ENCODE measurements around the gene MSRB2.

Gene MSRB2

GRCh38 chr10:23073527-23073926, 21.9 kb upstream of the MSRB2 start:
- TF ChIP-seq POLR2AphosphoS5 (IDR thresholded peaks at IDR 0.05; ENCODE audit: low read depth, low read length): no peak
- DNase-seq (ENCODE audit: insufficient read length) (no peak), FAIRE-seq (no peak)

GRCh38 chr10:23075672-23076071, 19.7 kb upstream of the MSRB2 start:
- DNase-seq (ENCODE audit: insufficient read length) (no peak), FAIRE-seq (peak; percentile 9)
- no peak for TF ChIP-seq TAF1 (IDR thresholded peaks at IDR 0.05; ENCODE audit: borderline replicate concordance, low read depth, low read length)

- TF ChIP-seq POLR2AphosphoS5 (IDR thresholded peaks at IDR 0.05; ENCODE audit: low read depth, low read length) (no peak), POLR2A (IDR thresholded peaks at IDR 0.05; ENCODE audit: low read depth, low read length) (no peak), TAF1 (IDR thresholded peaks at IDR 0.05; ENCODE audit: borderline replicate concordance, low read depth, low read length) (no peak)
- DNase-seq (ENCODE audit: insufficient read length): no peak
- FAIRE-seq: no peak
These were observed 17.3 kb upstream of the MSRB2 start for GRCh38 chr10:23078114-23078513.

DNA sequence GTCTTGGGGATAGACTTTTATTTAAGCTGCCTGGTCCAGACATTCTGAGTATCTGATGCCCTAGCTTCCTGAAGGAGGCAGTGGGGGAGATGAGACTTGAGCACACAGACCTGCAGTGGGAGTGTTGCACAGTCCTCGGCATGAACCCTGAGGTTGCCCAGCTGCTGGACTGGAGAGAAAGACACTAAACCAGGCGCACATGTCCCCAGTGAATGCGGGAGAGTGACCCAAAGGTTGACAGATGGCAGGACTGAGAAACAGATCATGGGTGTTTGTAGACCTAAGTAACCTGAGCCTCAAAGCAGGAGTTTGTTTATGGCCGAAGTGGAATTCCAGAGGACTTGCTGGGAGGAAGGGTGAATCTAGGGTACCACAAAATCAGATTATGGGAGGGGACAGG, 15.7 kb upstream of the MSRB2 start:
- peak; percentile 53 for FAIRE-seq
- no peak for DNase-seq (ENCODE audit: insufficient read length)

GRCh38 chr10:23080262-23080661, 15.1 kb upstream of the MSRB2 start:
- DNase-seq (ENCODE audit: insufficient read length): no peak
- TF ChIP-seq POLR2A (IDR thresholded peaks at IDR 0.05; ENCODE audit: low read depth, low read length): no peak
- FAIRE-seq: no peak

More for the DNA sequence above, 15.7 kb upstream of the MSRB2 start:
- TF ChIP-seq POLR2AphosphoS5 (IDR thresholded peaks at IDR 0.05; ENCODE audit: low read depth, low read length) (no peak), TAF1 (IDR thresholded peaks at IDR 0.05; ENCODE audit: borderline replicate concordance, low read depth, low read length) (no peak), POLR2A (IDR thresholded peaks at IDR 0.05; ENCODE audit: low read depth, low read length) (no peak)

DNA sequence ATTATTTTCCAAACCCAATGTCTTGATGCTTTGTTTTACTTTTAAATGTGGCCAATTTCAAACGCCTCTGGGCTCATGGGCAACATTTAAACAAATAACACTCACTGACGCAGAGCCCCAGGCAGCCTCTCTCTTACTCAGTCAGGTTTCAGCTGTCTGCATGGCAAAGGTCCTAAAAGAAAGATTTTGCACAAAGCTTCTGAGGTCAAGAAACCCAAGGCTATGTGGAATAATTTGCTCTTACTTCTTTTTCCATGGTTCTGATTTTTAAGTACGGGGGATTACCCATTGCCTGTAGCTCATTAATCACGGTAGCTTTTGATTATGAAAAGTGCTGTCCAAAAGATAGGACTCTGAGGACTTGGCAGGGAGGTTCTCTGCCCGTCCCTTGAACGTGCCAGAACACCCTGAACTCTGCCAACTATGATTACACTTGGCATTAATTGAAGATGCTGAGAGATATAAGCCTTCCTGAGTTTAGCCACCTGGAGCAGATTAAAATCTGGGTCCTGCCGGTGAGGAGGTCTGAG, 14.1 kb upstream of the MSRB2 start:
- FAIRE-seq (no peak), DNase-seq (ENCODE audit: insufficient read length) (no peak)
- TF ChIP-seq POLR2A (IDR thresholded peaks at IDR 0.05; ENCODE audit: low read depth, low read length): no peak
- TF ChIP-seq TAF1 (IDR thresholded peaks at IDR 0.05; ENCODE audit: borderline replicate concordance, low read depth, low read length): no peak
- TF ChIP-seq POLR2AphosphoS5 (IDR thresholded peaks at IDR 0.05; ENCODE audit: low read depth, low read length): no peak

GRCh38 chr10:23081891-23082290, 13.5 kb upstream of the MSRB2 start:
- TF ChIP-seq POLR2A (IDR thresholded peaks at IDR 0.05; ENCODE audit: low read depth, low read length) (no peak), TAF1 (IDR thresholded peaks at IDR 0.05; ENCODE audit: borderline replicate concordance, low read depth, low read length) (no peak), POLR2AphosphoS5 (IDR thresholded peaks at IDR 0.05; ENCODE audit: low read depth, low read length) (no peak)
- peak; percentile 36 for FAIRE-seq
- no peak for DNase-seq (ENCODE audit: insufficient read length)

DNA sequence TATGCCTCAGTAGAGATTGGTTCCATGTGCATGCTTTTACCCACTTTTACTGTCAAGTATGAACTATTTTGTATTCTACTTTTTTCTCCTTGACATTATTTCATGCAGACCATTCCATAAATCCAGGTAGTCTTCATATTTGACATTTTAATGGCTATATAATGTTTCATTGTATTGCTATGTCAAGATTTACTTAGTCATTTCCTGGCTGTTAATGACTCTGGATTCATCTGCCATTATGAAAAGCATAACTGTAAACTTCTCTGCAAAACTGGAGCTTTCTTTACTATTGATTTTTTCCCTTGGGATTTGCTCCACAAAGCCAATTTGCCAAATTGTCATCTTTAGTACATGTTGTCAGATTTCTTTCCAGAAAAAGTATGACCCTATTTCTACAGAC, 6.8 kb upstream of the MSRB2 start:
- FAIRE-seq: no peak
- no peak for TF ChIP-seq TAF1 (IDR thresholded peaks at IDR 0.05; ENCODE audit: borderline replicate concordance, low read depth, low read length)
- TF ChIP-seq POLR2AphosphoS5 (IDR thresholded peaks at IDR 0.05; ENCODE audit: low read depth, low read length): no peak
- TF ChIP-seq POLR2A (IDR thresholded peaks at IDR 0.05; ENCODE audit: low read depth, low read length): no peak
- DNase-seq (ENCODE audit: insufficient read length): no peak

DNA sequence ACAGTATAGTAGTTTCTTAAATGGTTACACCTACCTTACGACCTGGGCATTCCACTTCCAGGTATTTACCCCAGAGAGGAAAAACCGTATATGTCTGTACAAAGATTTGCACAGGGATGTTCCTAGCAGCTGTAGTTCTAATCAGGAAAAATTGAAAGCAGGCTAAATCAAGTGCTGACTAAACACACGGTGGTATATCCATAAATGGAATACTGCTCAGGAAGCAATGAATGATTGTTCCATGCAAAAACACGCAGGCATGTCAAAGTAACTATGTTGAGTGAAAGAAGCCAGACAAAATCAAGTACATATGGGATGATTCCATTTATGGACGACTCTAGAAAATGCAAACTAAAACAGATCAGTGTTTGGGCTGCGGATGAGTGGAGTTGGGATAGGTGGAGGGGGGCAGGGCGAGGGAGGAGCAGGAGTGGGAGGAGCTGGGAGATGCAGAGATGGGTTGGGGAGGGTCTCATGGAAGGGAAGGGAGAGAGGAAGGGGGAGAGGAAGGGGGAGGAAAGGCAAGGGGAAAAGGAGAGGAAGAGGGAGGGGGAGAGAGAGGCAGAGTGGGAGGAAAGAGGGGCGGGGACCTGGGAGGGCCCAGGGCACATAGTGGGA, 484 bp upstream of the MSRB2 start:
- DNase-seq (ENCODE audit: insufficient read length) (no peak), FAIRE-seq (no peak)
- TF ChIP-seq POLR2AphosphoS5 (IDR thresholded peaks at IDR 0.05; ENCODE audit: low read depth, low read length) (no peak), TAF1 (IDR thresholded peaks at IDR 0.05; ENCODE audit: borderline replicate concordance, low read depth, low read length) (no peak), POLR2A (IDR thresholded peaks at IDR 0.05; ENCODE audit: low read depth, low read length) (no peak)

DNA sequence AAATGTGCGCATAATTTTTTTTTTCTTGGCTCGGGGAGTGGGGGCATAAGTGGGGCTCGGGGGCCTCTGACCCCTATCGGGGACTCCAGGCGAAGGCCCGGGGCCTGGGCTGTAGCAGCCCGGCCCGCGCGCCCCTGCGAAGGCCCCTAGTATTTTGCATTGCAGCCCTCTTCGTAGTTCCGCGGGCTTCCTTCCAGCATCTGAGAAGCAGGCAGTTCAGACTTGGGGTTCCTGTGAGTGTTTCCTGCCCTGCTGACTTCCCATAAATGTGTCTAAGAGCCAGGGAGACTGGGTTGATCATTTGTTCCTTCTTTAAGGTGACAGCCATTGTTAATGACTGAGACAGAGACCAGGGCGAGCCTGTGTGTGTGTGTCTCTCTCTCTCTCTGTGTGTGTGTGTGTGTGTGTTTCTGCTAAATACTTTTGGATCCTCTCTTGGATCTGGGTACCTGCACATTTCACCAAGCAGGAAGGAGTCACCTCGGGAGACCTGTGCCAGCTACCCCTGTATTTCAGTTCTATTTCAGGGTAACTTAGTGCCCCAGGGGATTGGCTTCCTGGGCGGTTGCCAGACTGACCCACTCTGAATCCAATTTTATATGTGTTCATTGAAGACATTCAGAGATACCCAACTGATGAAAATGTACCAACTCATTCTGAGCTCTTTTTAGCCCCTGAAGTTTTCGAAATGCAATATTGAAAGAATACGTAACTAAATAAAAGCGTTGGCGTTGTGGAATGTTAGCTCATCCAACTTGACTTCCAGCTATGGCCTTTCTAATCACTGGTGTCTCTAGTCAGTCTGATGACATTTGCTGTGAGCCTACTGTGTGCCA, 805 bp downstream of the MSRB2 start:
- FAIRE-seq (peak; percentile 74), DNase-seq (ENCODE audit: insufficient read length) (no peak)
- TF ChIP-seq POLR2AphosphoS5 (IDR thresholded peaks at IDR 0.05; ENCODE audit: low read depth, low read length) (no peak), POLR2A (IDR thresholded peaks at IDR 0.05; ENCODE audit: low read depth, low read length) (no peak), TAF1 (IDR thresholded peaks at IDR 0.05; ENCODE audit: borderline replicate concordance, low read depth, low read length) (no peak)

DNA sequence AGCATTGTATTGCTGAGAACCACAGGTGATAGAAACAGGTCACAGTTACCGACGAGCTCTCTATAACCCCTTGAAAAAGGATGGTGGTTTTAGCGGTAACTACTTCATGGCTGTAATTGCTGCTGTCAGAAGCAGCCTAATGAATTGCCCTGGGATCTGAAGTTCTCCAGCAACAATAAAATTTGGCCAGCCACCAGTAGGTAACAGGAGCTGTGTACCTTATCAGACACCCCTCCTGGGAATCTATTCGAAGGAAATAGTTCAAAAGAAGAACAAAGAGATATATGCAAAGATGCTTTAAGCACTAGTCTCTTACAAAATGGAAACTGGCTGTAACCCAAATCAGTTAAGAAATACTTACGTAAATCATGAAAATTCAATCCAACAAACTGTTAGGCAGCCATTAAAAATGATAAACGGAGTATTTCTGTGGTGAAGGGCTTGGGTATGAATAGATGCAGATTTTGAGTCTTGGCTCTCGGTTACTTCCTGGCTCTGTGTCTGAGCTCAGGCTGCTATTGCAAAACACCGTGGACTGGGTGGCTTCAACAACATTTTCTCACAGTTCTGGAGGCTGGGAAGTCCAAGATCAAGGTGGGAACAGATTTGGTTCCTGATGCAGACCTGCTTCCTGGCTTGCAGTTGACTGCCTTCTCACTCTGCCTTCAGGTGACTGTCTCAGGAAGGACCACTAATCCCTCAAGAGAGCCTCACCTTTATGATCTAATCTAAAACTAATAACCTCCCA, 1.6 kb downstream of the MSRB2 start:
- peak; percentile 76 for FAIRE-seq
- no peak for DNase-seq (ENCODE audit: insufficient read length)
- TF ChIP-seq TAF1 (IDR thresholded peaks at IDR 0.05; ENCODE audit: borderline replicate concordance, low read depth, low read length) (no peak), POLR2A (IDR thresholded peaks at IDR 0.05; ENCODE audit: low read depth, low read length) (no peak), POLR2AphosphoS5 (IDR thresholded peaks at IDR 0.05; ENCODE audit: low read depth, low read length) (no peak)

GRCh38 chr10:23099079-23099478, 3.7 kb downstream of the MSRB2 start:
- DNase-seq (ENCODE audit: insufficient read length) (no peak), FAIRE-seq (no peak)
- TF ChIP-seq POLR2AphosphoS5 (IDR thresholded peaks at IDR 0.05; ENCODE audit: low read depth, low read length) (no peak), TAF1 (IDR thresholded peaks at IDR 0.05; ENCODE audit: borderline replicate concordance, low read depth, low read length) (no peak), POLR2A (IDR thresholded peaks at IDR 0.05; ENCODE audit: low read depth, low read length) (no peak)
